Right forelimb (tissue), 1 donor: ENCODE results near the gene MYO5A.
A peak's percentile ranks its signal among the peaks of the same experiment; 100 is the strongest.
"Not testable (repeated sequence)": the region's sequence is repeated elsewhere in the genome, so short reads cannot be mapped to it uniquely, and the experiment has no call there.

Experiments used
- DNase-seq: peaks from one replicate; pipeline ENCODE4 v3.0.0-alpha.2; 2018

Gene MYO5A

DNA sequence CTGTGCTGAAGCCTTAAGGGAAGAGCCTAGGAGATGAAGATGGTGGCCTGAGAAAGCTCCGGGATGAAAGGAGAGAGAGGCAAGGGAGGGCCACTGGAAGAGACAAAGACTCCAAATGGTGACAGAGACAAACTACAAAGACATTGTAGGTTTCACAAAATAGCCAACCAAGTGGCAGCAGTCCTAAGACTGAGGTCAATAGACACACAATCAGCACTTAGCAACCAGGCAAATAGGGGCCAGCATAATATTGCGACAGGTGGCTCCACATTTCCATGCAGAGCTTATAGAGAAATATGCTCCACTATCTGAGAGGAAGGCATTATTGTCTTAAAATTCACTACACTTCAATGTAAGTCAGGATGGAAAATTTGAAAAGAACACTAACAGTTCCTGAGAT, 211.0 kb downstream of the MYO5A start:
- DNase-seq, result no peak

DNA sequence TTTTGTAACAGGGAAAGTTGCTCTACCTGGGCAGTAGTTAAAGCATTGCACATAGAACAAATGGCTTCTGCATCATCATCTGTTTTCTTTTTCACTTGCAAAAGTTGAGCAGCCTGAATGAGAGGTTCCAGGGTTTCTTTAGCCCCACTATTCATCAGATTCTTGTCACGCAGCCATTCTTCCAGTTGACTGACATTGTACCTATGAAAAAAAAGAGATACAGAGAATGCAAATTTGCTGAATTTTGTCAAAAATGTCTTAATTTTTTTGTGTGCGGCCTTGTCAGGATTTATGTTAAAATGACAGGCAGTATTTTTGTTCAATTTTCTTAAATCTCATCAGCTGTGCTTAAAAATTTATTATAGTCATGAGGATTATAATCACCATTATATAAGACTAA, 211.7 kb downstream of the MYO5A start:
- no peak for DNase-seq

DNA sequence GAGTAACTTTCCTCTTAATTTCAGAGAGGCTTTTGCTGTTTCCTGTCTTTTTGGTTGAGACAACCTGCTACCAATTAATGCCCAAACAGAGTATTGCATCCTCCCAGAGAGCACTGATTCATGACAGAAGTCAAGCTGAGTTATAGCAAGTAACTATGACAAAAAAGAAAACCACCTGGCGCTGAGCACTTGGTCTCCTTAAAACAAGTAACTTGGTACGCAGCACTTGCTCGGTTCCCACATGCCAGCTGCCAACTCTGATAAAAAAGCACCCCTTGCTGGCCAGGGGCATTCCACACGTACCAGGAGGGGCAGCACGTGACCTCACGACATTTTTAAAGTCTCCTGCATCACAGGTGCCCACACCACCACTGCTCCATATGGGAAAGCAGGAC, 219.5 kb downstream of the MYO5A start:
- DNase-seq, result no peak

DNA sequence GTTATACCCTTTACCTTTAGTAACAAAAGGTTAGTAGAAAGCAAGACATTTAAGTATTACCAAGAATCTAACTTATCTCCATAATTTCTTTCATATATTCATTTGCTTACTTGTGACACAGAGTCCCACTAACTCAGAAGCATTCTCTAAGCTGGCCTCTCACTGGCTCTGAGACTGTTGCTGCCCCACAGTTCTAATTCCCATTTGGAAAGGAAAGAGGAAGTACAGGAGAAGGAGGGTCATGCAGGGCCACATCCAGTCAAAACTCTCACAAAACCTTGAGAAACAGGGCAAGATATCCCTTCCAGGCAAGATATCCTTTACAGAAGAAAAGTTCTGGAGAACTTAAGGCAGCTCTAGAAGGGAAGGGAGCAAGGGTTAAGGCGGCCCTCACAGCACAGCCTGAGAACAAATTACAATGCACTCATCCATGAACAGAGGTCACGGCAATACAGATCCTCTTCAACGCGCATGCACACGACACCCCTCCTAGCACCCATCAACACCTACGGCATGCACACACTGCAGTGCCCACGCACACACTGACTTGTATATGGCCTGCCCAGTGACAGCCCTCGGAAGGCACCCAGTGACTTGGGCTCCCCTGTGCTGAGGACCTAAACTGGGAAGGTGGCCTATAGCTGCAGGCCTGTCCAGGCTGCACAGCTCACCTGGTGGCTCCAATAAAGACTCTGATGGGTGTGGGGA, 220.1 kb downstream of the MYO5A start:
- DNase-seq, result no peak

DNA sequence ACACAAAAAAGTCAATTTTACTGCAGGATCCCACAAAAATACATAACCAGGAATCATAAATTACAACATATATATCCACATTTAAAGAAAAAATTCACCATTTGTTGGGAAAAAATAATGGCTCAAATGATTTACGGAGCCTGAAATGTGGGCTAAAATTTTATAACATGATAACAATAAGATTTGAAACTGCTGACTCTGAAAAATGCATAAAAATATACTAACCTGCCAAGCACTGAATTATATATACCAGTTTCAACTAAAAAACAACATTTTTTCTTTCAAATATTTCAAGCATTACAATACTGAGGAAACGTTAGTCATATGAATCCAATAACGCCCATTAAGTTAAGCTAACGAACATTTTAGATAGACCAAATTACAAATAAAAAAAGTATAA, 220.8 kb downstream of the MYO5A start:
- no peak for DNase-seq

DNA sequence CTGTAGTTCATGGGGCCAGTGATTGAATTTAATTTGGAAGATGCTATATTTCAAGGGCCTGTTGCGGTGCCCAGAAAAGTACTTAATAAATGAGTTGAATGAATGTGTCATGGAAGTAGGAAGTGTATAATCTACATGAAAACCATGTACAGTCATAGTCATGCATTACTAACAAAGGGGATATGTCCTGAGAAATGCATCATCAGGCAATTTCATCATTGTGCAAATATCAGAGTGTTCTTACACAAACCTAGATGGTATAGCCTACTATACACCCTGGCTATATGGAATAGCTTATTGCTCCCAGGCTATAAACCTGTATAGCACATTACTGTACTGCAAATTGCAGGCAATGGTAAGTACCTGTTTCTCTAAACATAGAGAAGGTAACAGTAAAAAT, 222.4 kb downstream of the MYO5A start:
- DNase-seq, result no peak

- no peak for DNase-seq
Observed at GRCh38 chr15:52303093-52303772, 225.4 kb downstream of the MYO5A start.

DNA sequence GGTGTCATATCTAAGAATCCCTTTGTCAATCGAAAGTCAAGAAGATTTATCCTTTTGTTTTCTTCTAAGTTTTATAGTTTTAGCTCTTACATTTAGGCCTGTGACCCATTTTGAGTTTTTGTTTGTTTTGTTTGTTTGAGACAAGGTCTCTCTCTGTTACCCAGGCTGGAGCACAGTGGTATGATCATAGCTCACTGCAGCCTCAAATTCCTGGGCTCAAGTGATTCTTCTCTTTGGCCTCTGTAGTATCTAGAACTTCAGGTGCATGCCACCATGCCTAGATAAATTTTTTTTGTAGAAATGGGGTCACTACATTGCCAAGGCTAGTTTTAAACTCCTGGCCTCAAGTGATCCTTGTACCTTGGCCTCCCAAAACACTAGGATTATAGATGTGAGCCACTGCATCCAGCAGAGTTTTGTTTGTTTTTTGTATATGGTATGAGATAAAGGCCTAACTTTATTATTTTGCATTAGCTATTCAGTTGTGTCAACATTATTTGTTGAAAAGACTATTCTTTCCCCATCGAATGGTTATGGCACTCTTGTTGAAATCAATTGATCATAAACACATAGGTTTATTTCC, 227.3 kb downstream of the MYO5A start:
- no peak for DNase-seq

DNA sequence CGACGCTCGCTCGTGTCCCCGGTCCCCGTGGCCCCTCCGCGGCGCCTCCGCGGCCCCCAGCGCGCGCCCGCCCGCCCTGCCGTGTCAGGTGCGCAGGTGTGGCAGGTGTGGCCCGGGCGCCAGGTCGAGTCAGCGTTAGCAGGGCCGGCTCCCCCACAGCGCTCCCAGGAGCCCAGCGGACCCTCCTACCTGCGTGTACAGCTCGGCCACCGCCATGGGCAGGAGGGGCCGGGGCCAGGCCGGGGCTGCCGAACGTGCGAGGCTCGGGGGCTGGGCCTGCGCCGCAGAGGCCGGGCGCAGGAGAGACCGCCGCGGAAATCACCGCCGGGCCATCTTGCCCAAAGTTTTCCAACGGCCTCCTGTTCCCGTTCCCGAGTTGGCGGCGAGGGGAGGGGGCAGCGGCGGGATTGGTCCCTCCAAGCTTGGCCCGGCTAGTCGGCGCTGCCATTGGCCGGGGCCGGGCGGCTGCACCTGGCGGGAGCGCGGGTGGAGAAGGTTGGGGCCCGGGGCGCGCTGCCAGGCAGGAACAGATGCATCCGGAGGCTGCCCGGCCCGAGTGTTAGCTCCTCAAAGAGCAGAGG, 233.2 kb downstream of the MYO5A start, which contains the start of gene MYO5C:
Gene MYO5C, minus strand, starts transcription at position 384 of the 581 bp plus-strand sequence. Its CDS starts 168 bp downstream, at position 216.
- peak; percentile 86 for DNase-seq

GRCh38 chr15:52294881-52295420, 233.7 kb downstream of the MYO5A start:
- no peak for DNase-seq

DNA sequence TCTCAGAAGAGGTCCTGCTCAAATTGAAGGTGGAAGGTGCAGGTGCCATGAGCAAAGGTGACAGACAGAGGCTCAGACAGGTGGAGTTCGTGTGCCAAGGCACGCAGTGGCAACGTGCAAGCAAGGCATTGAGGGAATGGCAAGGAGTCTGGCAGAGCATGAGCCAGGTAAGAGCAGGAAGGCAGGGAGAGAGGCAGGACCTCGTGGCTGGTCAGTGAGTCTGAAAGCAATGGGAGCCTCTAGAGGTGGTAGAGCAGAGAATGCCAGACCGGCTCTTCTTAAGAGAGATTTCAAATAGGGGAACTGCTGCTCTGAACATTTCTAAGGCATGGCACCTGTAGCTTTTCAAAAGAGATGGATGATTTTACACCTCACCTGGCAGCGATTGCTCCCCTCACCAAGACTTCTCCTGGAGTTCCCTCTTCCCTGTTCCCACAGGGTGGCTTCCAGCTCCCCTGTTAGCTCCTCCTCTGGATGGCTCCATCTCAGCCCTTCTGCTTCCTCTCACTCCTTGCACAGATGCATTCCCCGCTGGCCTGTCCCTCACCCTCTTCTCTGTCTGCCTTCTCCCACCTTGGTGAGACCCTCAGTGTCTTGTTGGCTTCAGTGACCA, 235.8 kb downstream of the MYO5A start:
- no peak for DNase-seq

DNA sequence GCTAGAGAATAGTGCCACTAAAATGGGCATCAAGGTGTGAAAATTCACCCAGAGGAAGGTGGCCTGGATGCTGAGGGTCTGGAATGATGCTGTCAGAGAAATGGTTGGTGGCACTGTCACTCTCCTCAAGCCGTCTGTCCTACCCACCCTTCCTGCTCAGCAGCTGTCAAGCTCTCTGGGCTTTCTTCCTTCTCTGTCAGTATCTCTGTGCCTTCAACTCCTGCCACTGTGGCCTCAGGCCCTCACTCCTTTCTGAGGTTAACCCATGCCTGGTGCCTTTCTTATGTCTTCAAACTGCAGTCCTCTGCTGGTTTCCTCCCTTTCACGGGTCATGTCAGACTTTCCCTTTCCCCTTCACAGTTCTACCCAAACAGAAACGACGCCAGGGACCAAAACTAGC, 237.5 kb downstream of the MYO5A start:
- no peak for DNase-seq

GRCh38 chr15:52290800-52291199, 237.9 kb downstream of the MYO5A start:
- no peak for DNase-seq

GRCh38 chr15:52290329-52290728, 238.4 kb downstream of the MYO5A start:
- no peak for DNase-seq

DNA sequence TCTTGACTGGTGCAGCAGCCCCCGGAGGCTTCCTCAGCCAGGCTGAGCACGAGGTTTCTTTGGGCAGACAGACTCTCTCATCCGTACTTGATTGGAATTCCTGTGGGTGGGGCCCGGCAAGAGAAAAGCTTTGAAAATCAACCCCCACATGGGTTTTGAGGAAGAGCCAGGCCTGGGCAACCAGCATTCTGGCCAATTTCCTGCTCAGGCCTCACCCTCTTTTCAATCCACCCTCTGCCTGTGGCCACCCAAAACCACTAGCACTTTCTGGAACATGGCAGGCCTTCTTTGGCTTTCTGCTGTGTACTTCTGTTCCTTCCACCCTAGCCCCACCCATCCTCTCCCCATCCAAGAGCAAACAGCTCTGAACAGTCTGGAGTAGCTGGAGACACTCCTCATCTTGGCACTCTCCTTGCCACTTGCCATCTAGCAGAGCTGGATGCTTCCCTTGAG, 239.0 kb downstream of the MYO5A start:
- no peak for DNase-seq

DNA sequence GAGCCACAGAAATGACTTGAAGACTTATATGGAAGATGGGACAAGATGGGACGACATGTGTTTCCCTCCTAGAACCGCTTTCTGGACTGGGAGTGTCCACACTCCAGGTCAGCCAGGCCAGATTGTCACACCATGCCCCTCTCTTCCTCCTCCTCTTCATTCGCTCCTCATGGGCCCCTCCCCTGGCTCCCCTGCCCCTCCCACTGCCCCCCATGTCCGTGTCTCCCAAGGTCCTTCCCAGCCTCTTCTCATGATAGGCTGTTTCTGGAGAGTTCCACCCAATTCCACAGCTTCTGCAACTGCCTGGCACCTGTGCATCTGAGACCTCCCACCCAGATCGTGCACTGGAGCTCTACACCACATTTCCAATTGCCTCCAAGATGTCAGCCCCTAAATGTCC, 239.7 kb downstream of the MYO5A start:
- DNase-seq, result no peak

GRCh38 chr15:52288051-52288942, 240.4 kb downstream of the MYO5A start:
- no peak for DNase-seq

DNA sequence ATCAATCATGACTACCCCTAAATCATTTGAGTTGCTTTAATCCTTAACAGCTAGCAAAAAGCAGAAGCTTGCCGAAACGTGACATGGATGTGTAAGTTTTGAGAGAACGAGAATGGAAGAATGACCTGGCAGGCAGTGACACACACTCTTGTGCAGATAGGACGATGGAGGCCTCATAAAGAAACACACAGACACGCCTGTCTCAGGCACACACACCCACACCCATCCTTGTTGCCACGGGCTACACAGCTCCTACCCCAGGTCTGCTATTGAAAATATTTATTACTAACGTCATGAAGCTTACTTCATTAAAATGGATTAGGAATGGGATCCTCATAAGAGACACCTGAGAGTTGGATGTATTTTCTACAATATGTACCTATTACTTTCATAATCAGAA, 241.6 kb downstream of the MYO5A start:
- DNase-seq, result no peak

- not testable (repeated sequence) for DNase-seq
Observed at GRCh38 chr15:52285941-52286340, 242.7 kb downstream of the MYO5A start.

DNA sequence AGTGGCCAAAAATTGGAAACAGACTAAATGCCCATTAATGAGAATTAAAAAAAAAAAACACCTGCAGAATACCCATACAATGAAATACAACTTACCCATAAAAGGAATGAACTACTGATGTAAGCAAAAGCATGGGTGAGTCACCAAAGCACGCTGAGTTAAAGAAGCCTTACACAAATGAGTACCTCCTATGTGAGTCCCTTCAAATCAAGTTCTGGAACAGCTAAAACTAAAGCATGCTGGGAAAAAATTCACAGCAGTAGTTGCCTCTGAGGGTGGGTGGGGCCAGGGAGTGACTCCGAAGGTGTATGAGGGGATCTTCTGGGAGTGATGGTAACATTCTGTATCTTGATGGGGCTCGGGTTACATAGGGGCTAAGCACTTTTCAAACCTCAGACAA, 244.5 kb downstream of the MYO5A start:
- no peak for DNase-seq

DNA sequence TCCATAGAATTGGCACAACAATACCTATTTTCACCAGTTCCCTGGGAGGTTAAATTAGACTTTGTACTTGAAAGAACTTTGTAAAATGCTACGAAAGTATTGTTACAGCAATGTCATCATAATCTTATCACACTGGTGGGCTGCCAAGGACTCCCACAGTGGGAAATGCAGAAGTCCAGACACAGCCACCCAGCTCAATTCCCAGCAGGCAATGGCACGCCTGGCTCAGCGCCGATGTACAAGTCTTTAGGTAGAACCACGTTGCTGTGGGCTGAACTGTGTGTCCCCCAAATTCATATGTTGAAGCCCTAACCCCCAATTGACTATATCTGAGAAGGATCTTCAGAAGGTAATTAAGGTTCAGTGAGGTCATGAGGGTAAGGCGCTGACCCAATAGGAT, 245.4 kb downstream of the MYO5A start:
- DNase-seq, result no peak

DNA sequence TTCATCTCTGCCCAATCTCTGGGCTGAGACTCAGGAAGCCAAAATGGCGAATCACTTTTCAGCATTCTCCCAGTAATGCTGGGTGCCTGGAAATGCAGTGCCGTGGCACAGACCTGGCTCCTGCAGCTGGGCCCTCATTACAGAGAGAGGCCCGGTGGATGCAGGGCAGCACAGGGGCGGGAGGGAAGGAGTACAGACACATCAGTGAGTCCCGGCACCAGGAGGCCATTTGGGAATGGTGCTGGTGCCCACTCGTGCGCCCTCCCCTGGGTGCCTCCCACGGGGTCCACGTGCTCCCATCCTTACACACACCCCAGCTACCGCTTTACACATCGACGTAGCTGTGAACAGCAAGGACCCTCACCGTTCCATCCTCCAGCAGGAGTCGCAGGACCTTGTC, 246.3 kb downstream of the MYO5A start:
- no peak for DNase-seq
